HG02852 (cell line): ENCODE measurements around the gene KIAA1328.

Experiments used
- ATAC-seq: cut with Tn5 transposase; IDR thresholded peaks from one replicate; pipeline ENCODE4 v1.9.1; 2021; ENCODE audit warnings: mild to moderate bottlenecking, moderate library complexity; ENCODE audit not compliant: unreplicated experiment

The KIAA1328 gene

DNA sequence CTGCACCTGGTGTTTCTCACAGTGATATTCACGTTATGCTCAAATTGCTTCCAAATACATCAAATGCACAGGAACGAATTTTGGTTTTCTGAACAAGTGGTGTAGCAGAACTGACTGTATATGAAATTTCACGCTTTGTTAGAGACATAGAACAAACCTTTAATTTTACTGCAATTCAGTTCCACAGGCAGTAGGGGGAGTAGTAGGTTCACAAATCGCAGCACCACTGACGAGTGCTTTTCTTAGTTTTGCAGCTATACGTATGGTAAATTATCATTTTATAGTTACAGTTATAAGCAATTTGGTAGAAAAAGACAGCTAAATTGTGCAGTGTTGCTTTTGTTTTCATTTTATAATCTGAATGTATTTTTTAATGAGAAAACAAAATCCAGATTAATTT, 113.3 kb downstream of the KIAA1328 start:
- no peak for ATAC-seq

DNA sequence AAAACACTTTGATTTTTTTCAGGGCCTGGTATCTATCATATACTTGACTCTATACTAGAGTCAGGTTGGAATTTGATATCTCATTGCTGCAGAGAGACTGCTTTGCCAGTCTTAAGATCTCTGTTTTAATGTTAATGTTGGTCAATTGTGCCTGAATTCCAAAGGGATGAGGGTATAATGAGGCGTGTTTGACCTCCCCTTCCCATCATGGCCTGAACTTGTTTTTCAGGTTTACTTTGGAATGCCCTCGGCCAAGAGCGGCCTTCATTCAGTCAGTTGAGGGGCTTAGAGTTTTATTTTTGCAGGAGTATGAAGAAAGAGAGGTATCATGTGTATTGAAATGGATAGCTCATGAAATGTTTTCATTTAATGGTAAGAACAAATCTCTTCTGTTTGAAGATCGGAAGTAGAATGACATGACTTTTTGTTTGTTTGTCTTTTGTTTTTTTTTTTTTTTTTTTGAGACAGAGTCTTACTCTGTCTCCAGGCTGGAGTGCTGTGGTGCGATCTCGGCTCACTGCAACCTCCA, 119.0 kb downstream of the KIAA1328 start:
- no peak for ATAC-seq

DNA sequence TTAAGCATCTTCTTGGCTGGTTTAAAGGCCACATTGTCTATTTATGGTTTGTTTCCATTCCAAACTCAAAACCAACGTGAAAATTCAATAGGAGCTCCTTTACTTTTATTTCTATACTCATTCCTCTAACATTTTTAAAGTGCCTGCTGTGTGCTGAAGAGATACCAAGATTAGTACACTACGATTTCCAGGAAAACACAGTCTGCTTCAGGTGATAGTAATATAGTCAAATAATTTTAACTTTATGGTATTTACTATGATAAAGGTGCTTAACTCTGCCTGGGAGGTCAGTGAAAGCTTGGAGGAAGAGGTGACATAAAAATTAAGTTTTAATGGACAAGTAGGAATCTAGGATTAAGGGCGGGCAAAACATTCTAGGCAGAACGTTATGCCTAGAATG, 121.4 kb downstream of the KIAA1328 start:
- ATAC-seq = no peak

DNA sequence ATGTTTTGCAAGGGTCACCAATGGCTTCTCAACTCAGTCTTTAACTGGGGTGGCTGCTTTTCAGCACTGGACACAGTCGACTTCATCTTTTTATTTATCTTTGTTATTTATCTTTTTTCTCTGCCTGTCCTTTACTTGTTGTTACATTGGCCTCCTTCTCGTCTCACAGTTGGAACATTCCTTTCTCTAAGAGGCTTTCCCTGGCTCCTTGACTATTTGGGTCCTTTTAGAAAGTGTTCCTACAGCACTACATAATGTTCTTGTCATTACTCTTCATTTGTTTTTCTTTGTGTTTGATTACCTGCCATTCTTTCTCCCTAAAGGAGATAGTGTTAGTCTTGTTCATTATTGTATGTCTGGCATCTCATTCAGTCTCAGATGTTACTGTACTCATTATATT, 122.0 kb downstream of the KIAA1328 start:
- ATAC-seq = no peak

DNA sequence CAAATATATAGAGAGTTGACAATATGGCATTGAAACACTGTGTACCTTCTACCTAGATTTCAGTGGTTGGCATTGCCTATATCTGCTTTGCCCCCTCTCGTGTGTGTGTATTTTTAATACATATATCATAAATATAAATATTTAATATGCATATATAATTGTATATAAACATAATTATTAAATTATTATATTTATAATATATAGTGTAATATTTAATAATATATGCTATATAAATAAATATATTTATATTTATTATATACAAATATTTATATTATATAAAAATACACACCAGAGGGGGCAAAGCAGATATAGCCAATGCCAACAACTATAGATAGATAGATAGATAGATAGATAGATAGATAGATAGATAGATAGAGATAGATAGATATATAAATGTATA, 124.1 kb downstream of the KIAA1328 start:
- no peak for ATAC-seq

DNA sequence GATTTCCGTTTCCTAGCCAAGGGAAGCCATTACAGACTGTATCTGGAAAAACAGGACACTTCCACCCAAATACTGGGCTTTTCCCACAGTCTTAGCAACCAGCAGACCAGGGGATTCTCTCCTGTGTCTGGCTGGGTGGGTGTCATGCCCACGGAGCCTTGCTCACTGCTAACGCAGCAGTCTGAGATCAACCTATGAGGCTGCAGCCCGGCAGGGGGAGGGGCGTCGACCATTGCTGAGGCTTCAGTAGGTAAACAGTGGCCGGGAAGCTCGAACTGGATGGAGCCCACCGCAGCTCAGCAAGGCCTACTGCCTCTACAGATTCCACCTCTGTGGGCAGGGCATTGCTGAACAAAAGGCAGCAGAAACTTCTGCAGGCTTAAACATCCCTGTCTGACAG, 131.1 kb downstream of the KIAA1328 start:
- no peak for ATAC-seq

DNA sequence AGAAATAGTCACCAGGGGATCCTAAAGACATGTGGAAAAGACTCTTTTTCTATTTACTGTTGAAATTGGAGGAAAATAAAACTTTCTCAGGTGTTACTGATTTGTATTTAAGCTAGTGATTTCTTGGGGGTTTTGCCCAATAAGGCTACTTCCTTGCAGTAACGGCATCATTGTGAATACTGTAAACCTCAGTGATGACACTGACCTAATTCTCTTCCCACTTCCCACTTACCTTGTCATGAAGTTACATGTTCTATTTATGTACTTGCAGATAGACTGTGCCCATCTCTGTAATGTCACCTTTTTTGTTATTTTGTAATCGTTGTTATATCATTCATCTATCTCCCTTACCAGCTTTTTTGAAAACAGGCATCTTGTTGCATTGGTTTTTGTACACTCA, 134.5 kb downstream of the KIAA1328 start:
- ATAC-seq = no peak

DNA sequence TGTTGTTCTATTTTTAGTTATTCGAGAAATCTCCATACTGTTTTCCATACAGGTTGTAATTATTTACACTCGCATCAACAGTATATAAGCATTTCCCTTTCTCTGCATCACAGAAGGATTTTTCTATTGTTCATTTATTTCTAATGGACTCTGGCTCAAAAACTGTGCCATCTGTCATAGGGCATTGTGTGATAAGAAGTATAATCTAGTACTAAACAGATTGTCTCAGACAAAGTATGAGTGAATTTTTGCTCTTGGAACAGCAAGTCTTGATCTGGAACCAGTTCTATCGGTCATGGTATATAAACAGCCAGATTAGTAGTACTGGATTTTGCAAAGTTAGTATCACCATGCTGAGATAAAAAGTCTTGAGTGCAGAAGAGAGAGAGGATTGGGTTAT, 145.8 kb downstream of the KIAA1328 start:
- ATAC-seq = no peak

DNA sequence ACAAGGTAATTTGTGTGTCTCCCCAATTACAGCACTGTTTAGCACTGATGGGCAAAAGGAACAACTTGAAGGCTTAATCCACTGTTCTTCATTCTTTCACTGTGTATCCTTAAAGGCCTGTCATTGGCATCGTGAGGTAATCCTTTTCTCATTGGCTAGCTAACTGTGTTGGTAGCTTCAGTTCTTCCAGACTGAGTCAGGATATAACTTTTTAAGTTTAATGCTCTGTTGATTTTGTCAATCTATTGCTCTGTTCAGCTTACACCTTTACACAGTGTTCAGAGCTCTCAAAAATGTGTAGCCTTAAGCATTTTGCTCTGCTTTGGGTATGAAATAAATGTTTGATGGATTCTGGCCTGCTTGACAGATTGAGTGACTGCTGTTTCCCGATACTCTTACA, 148.2 kb downstream of the KIAA1328 start:
- no peak for ATAC-seq

DNA sequence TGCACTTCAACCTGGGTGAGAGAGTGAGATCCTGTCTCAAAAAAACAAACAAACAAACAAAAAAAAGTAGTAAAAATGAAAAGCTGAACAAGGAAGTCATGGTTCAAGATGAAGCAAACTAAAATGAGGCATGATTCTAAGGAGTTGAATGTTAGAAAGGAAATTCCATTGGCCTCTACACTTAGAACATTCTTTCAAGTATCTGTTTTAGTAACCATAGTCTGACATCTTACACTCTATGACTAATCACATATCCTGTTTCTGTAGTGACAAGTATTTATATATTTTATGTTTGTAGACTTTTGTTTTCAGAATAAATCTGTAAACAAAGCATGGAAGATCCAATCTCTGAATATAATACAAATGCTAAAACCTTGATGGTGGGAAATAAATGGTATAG, 164.1 kb downstream of the KIAA1328 start:
- peak; percentile 67 for ATAC-seq

DNA sequence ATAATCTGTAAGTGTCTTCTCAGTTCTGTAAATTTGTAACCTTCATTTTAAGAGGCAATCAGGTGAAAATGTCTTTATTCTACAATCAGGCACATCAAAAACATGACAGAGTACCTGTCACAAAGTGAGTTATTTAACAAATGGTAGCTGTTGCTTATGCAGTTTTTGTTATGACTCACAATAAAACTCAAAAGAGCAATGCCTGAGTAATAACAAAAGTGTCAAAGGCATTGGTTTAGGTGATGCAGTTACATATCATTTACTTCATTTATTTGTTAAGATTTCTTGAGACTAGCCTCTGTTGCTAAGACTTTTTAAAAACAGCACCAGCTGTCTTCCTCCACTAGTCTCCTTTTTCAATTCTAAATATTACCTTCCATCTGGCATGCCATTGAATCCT, 177.8 kb downstream of the KIAA1328 start:
- peak; percentile 95 for ATAC-seq

DNA sequence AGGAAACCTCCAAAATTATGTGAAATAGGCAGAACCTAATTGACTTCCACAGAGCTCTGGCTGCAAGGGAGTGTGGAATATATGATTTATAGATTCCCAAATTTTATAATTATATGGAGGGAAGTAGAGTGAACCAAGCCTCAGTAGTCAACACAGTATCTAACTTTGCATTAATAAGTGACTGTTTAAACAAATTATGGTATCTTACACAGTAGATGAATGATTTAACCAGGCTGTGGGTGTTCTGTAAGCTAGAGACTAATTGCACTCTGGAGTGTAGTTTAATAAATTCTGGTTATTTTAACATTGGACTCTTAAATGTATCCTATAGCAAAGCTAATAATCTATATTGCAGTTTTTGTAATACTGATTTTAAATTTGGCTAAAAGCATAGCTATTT, 183.5 kb downstream of the KIAA1328 start:
- no peak for ATAC-seq

DNA sequence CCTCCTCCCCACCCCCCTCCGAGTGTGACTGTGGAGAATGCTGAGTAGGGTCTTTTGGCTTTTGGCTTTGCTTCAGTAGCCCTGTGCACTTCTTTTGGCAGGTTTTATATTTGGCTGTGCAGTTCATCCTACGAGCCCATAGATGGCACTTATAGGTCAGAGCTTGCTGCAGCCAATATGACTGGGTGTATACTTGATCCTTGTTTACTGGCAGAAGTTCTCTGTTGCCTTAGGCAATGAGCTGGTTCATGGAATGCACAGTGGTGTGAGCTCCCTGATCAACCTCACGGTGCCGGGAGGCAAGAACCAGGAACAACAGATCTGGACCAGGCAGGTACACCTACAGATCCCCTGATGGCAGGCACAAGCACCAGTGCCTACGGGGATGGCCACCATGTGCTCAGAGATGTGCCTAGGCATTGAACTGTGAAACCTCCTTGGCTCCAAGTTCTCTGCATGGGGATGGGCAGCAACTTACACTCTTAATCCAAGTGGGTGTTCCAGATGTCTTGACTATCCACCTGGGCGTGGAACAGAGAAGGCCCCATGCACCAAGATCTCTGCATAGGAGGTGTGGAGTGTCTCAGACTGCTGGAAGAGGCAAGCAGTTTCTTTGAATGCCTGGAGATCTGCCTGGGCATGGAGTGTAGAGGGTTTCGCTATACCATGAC, 190.4 kb downstream of the KIAA1328 start:
- ATAC-seq = no peak

DNA sequence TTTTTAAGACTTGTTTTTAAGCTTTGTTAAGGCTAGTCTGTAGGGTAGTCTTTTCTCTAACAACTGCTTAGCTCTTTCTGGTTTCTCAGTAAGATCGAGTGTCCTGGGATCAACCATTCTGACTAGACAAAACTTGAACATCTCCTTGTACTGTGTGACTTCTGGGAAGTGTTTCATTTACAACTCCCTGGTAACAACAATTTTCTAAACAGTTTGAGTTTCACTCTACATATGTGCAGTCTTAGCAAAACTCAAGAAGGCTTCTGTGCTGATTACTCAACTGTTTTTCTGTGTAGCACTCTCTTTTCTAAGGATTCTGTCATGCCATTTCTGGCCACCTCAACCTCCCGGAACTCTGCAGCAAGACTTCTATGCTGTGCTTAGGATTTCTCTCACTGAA, 204.5 kb downstream of the KIAA1328 start:
- no peak for ATAC-seq

DNA sequence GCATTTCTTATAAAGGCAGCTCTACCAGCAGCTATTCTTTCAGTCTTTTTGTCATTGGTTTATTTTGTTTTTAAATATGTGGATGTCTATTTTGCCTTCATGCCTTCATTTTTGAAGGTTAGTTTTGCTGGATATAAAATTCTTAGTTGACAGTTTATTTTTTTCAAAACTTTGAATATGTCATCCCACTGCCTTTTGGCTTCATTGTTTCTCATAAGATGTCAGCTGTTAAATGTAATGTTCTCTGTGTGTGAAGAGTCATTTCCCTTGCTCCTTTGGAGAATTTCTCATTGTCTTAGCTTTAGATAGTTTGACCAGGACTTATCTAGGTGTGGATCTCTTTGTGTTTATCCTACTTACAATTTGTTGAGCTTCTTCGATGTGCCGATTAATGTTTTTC, 213.5 kb downstream of the KIAA1328 start:
- ATAC-seq = no peak

DNA sequence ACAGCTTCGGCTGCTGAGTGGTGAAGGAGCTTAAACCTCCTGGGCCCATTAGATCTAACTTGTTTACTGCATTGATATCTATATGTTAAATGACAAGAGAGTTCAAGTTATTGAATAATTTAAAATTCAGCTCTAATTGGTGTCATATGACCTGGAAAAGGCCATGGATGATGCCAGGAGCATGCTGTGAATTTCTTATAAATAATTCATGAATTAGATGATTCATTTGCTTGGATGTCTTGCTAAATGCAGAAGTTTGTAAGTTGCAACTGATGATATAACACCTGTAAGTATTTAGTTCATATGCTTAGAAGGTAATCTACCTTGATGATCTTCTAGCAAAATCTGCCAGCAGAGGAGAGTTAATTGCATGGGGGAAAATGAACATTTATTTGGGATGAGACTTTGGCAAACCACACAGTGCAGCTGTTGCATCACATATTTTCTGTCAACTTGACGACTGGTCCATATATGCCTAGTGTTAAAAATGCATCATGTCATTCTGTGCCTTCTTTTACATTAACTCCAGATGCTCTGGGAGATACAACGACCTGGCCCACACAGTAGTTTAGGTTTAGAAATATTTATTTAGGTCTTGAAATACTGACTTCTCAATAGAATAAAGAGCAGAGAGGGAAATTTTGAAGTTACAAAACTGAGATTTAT, 226.3 kb downstream of the KIAA1328 start:
- no peak for ATAC-seq

DNA sequence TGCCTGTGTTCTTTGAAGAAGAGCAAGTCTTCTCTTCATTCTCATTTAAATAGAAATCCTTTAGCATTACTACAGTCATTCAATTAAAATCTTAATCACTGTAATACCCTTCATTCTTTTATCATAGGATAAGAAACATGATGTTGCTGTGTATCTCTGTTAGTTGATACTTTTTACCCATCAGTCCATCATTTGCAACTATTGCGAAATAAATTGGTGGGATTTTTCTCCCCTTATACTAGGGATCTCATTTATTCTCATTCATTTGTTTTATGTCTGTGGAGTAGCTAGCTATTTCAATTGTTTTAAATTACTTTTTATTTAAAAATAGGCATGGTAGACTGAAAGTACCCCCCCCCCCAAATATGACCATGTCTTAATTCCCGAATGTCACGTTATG, 235.3 kb downstream of the KIAA1328 start:
- ATAC-seq = no peak

DNA sequence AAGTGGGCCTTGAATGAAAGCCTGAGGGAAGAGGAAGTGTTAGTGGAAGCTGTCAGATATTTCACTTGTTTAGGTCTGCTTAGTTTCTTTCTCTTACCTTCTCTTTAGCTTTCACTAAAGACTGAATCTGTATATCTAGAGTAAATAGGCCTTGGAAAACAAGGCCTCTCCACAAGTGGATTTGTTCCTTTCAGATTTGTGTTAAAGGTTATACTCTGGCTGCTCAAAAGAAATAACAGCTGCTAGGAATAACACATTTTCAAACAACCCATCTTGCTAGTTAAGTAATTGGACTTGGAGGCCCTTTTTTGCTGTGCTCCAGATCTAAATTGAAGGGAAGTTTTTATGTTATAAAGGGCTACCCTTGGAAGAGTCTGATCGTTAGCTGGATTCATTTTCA, 236.3 kb downstream of the KIAA1328 start:
- no peak for ATAC-seq

DNA sequence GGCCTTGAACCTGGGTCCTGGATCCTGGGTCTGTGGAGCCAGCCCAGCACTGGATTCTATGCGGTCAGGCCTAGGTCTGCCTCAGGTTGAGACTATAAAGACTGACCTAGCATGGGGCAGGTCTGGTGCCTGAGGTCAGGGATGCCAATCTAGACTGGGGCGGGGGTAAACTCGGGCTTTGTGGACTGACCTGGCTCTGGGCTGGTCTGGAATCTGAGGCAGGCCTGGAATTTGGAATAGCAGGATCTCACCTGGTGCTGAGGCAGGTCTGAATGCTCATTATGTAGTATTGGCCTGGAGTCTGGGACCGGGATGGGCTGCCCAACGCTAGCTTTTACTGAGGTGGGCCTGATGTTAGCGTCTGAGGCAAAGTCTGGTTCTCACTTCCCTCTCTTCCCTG, 256.0 kb downstream of the KIAA1328 start:
- no peak for ATAC-seq

DNA sequence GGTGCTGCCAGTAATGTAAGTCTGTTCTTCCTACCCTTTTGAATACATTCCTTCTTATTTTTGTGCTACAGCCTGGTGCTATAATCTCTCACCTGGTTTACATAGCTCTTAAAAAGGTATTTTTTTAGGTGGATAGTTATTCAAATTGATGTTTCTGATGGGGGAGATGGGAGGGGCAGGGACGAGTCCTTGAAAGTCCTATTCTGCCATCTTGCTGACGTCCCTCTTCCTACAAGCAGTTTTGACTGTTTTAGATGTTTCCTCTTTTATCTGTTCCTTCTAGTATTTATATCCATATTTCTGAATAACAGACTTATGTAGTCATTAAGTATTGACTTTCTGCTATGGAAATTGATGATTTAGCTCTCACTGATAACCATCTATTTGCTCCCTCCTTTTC, 256.4 kb downstream of the KIAA1328 start:
- no peak for ATAC-seq

DNA sequence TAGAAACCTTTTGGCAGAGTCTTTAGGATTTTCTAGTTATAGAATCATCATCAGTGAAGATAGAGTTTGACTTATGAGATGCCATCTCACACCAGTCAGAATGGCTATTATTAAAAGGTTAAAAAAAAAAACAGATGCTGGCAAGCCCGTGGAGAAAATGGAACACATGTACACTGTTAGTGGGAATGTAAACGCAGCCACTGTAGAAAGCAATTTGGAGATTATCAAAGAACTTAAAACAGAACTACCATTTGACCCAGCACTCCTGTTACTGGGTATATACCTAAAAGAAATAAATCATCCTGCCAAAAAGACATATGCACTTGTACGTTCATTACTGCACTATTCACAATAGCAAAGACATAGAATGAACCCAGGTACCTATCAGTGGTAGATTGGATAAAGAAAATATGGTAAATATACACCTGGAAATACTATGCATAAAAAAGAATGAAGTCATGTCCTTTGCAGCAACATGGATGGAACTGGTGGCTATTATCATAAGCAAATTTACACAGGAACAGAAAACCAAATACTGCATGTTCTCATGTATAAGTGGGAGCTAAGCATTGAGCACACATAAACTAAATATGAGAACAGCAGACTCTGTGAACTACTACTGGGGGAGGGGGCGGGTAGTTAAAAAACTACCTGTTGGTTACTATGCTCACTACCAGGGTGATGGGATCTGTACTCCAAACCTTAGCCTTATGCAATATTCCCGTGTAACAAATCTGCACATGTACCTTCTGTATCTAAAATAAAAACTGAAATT, 279.0 kb downstream of the KIAA1328 start:
- ATAC-seq = no peak

DNA sequence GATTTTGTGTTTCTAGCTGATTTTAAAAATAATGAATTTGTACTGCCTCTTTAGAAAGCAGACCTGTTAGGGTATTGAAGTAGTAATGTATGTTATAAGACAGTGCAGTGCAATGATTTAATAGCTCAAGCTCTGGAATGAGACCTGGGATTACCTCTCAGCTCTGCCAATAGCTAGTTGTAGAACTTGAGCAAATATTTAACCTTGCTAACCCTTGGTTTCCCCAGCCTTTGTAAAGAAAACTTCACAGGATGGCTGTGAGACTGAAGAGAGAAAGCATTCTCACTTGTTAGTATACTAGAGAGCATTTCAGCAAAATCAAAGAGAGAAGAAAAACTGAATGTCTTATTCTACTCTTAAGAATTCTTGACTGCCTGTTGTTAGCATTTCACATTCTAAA, 293.9 kb downstream of the KIAA1328 start:
- ATAC-seq = no peak
